HG03558 (cell line): ENCODE data around the gene SPOP.
"Not testable (repeated sequence)": the region's sequence is repeated elsewhere in the genome, so short reads cannot be mapped to it uniquely, and the experiment has no call there.

Source experiments
- ATAC-seq: cut with Tn5 transposase; IDR thresholded peaks from one replicate; pipeline ENCODE4 v1.9.1; 2021; ENCODE audit warnings: moderate number of reproducible peaks; ENCODE audit not compliant: unreplicated experiment; ENCODE audit errors: extremely low read depth

Gene SPOP

GRCh38 chr17:49659661-49660382 is 18.1 kb downstream of the SPOP start:
- ATAC-seq: no peak

GRCh38 chr17:49656247-49656646 is 21.6 kb downstream of the SPOP start:
- ATAC-seq: no peak

GRCh38 chr17:49647256-49647585 is 30.7 kb downstream of the SPOP start:
- ATAC-seq: no peak

GRCh38 chr17:49646391-49647255 is 31.3 kb downstream of the SPOP start:
- no peak for ATAC-seq

- not testable (repeated sequence) for ATAC-seq
These were observed 31.9 kb downstream of the SPOP start for GRCh38 chr17:49646056-49646390.

- ATAC-seq: no peak
These were observed 32.2 kb downstream of the SPOP start for GRCh38 chr17:49645654-49646053.

- no peak for ATAC-seq
These were observed 37.3 kb downstream of the SPOP start for GRCh38 chr17:49640556-49640955.

- no peak for ATAC-seq
These were observed 39.1 kb downstream of the SPOP start for GRCh38 chr17:49638818-49639217.

GRCh38 chr17:49637739-49638138 is 40.2 kb downstream of the SPOP start:
- no peak for ATAC-seq

- ATAC-seq: no peak
These were observed 40.8 kb downstream of the SPOP start for GRCh38 chr17:49637050-49637449.

- ATAC-seq: no peak
These were observed 42.8 kb downstream of the SPOP start for GRCh38 chr17:49635121-49635520.

GRCh38 chr17:49634485-49634860 is 43.4 kb downstream of the SPOP start:
- no peak for ATAC-seq

GRCh38 chr17:49633762-49634484 is 44.0 kb downstream of the SPOP start:
- ATAC-seq: no peak

- no peak for ATAC-seq
These were observed 44.6 kb downstream of the SPOP start for GRCh38 chr17:49633250-49633649.

GRCh38 chr17:49632201-49632600 is 45.7 kb downstream of the SPOP start:
- ATAC-seq: no peak

- ATAC-seq: no peak
These were observed 46.4 kb downstream of the SPOP start for GRCh38 chr17:49631496-49631895.

- no peak for ATAC-seq
These were observed 47.6 kb downstream of the SPOP start for GRCh38 chr17:49630113-49630900.

- ATAC-seq: no peak
These were observed 48.5 kb downstream of the SPOP start for GRCh38 chr17:49629447-49629846.

- no peak for ATAC-seq
These were observed 53.0 kb downstream of the SPOP start for GRCh38 chr17:49624896-49625295.

GRCh38 chr17:49621946-49622529 is 55.9 kb downstream of the SPOP start:
- no peak for ATAC-seq
